ENCODE data around the gene KATNA1. TPM values are rescaled to one million over a fixed set of nuclear protein-coding genes. Genes with fewer than 3 reads are reported as not detected.

The KATNA1 gene
- total and polyA plus RNA-seq, 2 experiments from 2014 or later = 19.1 to 21.4 TPM

- DNase-seq (ENCODE audit: low spot score) (no peak), ATAC-seq (no peak)
- H3K36me3 Mint-ChIP-seq (ENCODE audit: low read depth) = peaks cover 6% of the 10 kb centered on the region; the same call in 2 of the 3 replicates
- H3K79me2 ChIP-seq (replicated peaks; ENCODE audit: insufficient read depth) = peaks cover 61% of the 10 kb centered on the region
- no peak overlapping the region; the same call in 1 of the 2 replicates for H3K27ac Mint-ChIP-seq
- no peak overlapping the region; the same call in 2 of the 3 replicates for H3K4me3 Mint-ChIP-seq
- H3K27me3 Mint-ChIP-seq (ENCODE audit: insufficient read depth, low read depth, poor library complexity) = peaks cover 6% of the 10 kb centered on the region
- H3K36me3 ChIP-seq (ENCODE audit: insufficient read depth) = no peaks in the 10 kb centered on the region
- H3K9me2 ChIP-seq (ENCODE audit: insufficient read depth) = no peaks in the 10 kb centered on the region
- H4K20me1 ChIP-seq (replicated peaks; ENCODE audit: insufficient read depth) = no peaks in the 10 kb centered on the region; the same call in none of the 2 replicates
- TF ChIP-seq, protein P1, sequence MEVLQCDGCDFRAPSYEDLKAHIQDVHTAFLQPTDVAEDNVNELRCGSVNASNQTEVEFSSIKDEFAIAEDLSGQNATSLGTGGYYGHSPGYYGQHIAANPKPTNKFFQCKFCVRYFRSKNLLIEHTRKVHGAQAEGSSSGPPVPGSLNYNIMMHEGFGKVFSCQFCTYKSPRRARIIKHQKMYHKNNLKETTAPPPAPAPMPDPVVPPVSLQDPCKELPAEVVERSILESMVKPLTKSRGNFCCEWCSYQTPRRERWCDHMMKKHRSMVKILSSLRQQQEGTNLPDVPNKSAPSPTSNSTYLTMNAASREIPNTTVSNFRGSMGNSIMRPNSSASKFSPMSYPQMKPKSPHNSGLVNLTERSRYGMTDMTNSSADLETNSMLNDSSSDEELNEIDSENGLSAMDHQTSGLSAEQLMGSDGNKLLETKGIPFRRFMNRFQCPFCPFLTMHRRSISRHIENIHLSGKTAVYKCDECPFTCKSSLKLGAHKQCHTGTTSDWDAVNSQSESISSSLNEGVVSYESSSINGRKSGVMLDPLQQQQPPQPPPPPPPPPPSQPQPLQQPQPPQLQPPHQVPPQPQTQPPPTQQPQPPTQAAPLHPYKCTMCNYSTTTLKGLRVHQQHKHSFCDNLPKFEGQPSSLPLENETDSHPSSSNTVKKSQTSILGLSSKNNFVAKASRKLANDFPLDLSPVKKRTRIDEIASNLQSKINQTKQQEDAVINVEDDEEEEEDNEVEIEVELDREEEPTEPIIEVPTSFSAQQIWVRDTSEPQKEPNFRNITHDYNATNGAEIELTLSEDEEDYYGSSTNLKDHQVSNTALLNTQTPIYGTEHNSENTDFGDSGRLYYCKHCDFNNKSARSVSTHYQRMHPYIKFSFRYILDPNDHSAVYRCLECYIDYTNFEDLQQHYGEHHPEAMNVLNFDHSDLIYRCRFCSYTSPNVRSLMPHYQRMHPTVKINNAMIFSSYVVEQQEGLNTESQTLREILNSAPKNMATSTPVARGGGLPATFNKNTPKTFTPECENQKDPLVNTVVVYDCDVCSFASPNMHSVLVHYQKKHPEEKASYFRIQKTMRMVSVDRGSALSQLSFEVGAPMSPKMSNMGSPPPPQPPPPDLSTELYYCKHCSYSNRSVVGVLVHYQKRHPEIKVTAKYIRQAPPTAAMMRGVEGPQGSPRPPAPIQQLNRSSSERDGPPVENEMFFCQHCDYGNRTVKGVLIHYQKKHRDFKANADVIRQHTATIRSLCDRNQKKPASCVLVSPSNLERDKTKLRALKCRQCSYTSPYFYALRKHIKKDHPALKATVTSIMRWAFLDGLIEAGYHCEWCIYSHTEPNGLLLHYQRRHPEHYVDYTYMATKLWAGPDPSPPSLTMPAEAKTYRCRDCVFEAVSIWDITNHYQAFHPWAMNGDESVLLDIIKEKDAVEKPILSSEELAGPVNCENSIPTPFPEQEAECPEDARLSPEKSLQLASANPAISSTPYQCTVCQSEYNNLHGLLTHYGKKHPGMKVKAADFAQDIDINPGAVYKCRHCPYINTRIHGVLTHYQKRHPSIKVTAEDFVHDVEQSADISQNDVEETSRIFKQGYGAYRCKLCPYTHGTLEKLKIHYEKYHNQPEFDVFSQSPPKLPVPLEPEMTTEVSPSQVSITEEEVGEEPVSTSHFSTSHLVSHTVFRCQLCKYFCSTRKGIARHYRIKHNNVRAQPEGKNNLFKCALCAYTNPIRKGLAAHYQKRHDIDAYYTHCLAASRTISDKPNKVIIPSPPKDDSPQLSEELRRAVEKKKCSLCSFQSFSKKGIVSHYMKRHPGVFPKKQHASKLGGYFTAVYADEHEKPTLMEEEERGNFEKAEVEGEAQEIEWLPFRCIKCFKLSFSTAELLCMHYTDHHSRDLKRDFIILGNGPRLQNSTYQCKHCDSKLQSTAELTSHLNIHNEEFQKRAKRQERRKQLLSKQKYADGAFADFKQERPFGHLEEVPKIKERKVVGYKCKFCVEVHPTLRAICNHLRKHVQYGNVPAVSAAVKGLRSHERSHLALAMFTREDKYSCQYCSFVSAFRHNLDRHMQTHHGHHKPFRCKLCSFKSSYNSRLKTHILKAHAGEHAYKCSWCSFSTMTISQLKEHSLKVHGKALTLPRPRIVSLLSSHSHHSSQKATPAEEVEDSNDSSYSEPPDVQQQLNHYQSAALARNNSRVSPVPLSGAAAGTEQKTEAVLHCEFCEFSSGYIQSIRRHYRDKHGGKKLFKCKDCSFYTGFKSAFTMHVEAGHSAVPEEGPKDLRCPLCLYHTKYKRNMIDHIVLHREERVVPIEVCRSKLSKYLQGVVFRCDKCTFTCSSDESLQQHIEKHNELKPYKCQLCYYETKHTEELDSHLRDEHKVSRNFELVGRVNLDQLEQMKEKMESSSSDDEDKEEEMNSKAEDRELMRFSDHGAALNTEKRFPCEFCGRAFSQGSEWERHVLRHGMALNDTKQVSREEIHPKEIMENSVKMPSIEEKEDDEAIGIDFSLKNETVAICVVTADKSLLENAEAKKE (CRISPR knock-in tag; IDR thresholded peaks at IDR 0.05) = no peak
- TF ChIP-seq JUNB (IDR thresholded peaks at IDR 0.05; ENCODE audit: unreplicated experiment) = no peak
- no peak for TF ChIP-seq ZNF114 (CRISPR knock-in tag; IDR thresholded peaks at IDR 0.05)
- no peak for TF ChIP-seq CTCF (conservative IDR thresholded peaks at IDR 0.05; ENCODE audit: low read depth in 2 of 2)
- TF ChIP-seq EZH2 (IDR thresholded peaks at IDR 0.05; ENCODE audit: low read depth, unreplicated experiment) = no peak
- TF ChIP-seq NANOG (IDR thresholded peaks at IDR 0.05; ENCODE audit: borderline replicate concordance) = no peak
- no peak for TF ChIP-seq CREB1 (CRISPR knock-in tag; IDR thresholded peaks at IDR 0.05; ENCODE audit: low read depth)
- TF ChIP-seq, protein P2, sequence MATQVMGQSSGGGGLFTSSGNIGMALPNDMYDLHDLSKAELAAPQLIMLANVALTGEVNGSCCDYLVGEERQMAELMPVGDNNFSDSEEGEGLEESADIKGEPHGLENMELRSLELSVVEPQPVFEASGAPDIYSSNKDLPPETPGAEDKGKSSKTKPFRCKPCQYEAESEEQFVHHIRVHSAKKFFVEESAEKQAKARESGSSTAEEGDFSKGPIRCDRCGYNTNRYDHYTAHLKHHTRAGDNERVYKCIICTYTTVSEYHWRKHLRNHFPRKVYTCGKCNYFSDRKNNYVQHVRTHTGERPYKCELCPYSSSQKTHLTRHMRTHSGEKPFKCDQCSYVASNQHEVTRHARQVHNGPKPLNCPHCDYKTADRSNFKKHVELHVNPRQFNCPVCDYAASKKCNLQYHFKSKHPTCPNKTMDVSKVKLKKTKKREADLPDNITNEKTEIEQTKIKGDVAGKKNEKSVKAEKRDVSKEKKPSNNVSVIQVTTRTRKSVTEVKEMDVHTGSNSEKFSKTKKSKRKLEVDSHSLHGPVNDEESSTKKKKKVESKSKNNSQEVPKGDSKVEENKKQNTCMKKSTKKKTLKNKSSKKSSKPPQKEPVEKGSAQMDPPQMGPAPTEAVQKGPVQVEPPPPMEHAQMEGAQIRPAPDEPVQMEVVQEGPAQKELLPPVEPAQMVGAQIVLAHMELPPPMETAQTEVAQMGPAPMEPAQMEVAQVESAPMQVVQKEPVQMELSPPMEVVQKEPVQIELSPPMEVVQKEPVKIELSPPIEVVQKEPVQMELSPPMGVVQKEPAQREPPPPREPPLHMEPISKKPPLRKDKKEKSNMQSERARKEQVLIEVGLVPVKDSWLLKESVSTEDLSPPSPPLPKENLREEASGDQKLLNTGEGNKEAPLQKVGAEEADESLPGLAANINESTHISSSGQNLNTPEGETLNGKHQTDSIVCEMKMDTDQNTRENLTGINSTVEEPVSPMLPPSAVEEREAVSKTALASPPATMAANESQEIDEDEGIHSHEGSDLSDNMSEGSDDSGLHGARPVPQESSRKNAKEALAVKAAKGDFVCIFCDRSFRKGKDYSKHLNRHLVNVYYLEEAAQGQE (IDR thresholded peaks at IDR 0.05; ENCODE audit: unreplicated experiment) = no peak
- TF ChIP-seq ZNF331 (CRISPR knock-in tag; IDR thresholded peaks at IDR 0.05; ENCODE audit: low read depth) = no peak
- TF ChIP-seq ETS1 (IDR thresholded peaks at IDR 0.05) = no peak
- TF ChIP-seq POLR2AphosphoS5 (IDR thresholded peaks at IDR 0.05; ENCODE audit: low read depth) = no peak
- no peak for TF ChIP-seq EZH2phosphoT487 (IDR thresholded peaks at IDR 0.05; ENCODE audit: unreplicated experiment)
- no peak for TF ChIP-seq STAT1 (IDR thresholded peaks at IDR 0.05; ENCODE audit: unreplicated experiment)
- peaks cover 12% of the 10 kb centered on the region; the same call in 1 of the 2 replicates for H3K4me1 ChIP-seq (ENCODE audit: insufficient read depth)
- H3K4me1 Mint-ChIP-seq = peaks cover 5% of the 10 kb centered on the region; the same call in 1 of the 3 replicates
- no peak overlapping the region for H3K27ac ChIP-seq (ENCODE audit: low read depth)
- no peaks in the 10 kb centered on the region for H3K27me3 ChIP-seq (ENCODE audit: insufficient read depth)
- no peaks in the 10 kb centered on the region for H3K9me3 Mint-ChIP-seq
- H2AFZ ChIP-seq = no peak overlapping the region
- no peak overlapping the region for H3K4me3 ChIP-seq
- no peak overlapping the region for H3K4me2 ChIP-seq
- peaks cover 7% of the 10 kb centered on the region; the same call in 1 of the 2 replicates for H3F3A ChIP-seq (replicated peaks; ENCODE audit: low read depth)
Measured at GRCh38 chr6:149642829-149643580, 5.5 kb downstream of the KATNA1 start.
